Ovary (tissue), 3 donors: Measurements from ENCODE around the gene LARP1B.

Experiments
- EP300 ChIP-seq: sonication (generic); formaldehyde crosslinking; IDR thresholded peaks from one replicate; pipeline ENCODE4 v1.6.1; 2017; ENCODE audit warnings: antibody characterized with exemption
- TF ChIP-seq, protein P1 (sequence below), 3 donors: fragments of 450-650 bp in 2 of 3; fragments of 200-600 bp in 1 of 3; IDR thresholded peaks; one replicate each; pipeline versions ENCODE4 v1.5.1 to v1.8.0; 2016 to 2022; ENCODE audit warnings: antibody characterized with exemption in 3 of 3, mild to moderate bottlenecking in 1 of 3
- donor health status: DM: no; HTN: no; CAD: no.

- no peak for TF ChIP-seq EP300
- TF ChIP-seq, protein P1, sequence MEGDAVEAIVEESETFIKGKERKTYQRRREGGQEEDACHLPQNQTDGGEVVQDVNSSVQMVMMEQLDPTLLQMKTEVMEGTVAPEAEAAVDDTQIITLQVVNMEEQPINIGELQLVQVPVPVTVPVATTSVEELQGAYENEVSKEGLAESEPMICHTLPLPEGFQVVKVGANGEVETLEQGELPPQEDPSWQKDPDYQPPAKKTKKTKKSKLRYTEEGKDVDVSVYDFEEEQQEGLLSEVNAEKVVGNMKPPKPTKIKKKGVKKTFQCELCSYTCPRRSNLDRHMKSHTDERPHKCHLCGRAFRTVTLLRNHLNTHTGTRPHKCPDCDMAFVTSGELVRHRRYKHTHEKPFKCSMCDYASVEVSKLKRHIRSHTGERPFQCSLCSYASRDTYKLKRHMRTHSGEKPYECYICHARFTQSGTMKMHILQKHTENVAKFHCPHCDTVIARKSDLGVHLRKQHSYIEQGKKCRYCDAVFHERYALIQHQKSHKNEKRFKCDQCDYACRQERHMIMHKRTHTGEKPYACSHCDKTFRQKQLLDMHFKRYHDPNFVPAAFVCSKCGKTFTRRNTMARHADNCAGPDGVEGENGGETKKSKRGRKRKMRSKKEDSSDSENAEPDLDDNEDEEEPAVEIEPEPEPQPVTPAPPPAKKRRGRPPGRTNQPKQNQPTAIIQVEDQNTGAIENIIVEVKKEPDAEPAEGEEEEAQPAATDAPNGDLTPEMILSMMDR (IDR thresholded peaks at IDR 0.05) = no peak
Measured at GRCh38 chr4:128107766-128108165, 46.7 kb downstream of the LARP1B start.
